Liver (tissue), 9 donors: ENCODE results near the gene PACRGL. TPM values are rescaled to one million over a fixed set of nuclear protein-coding genes. Genes with fewer than 3 reads are reported as not detected.

ENCODE experiments used
- DNase-seq: peaks from one replicate; pipeline ENCODE4 v3.0.0-alpha.2; 2017; ENCODE audit warnings: low spot score
- H3K27ac ChIP-seq, 2 donors: one replicate each; pipeline ENCODE4 v1.7.0; 2013; ENCODE audit warnings: inconsistent platforms in 2 of 2, low read length in 2 of 2, control low read depth in 1 of 2, low read depth in 1 of 2, mild to moderate bottlenecking in 1 of 2
- H3K27me3 ChIP-seq, 4 donors: one replicate each; pipeline versions ENCODE4 v1.6.1 to v1.7.0; 2013; ENCODE audit warnings: low read length in 3 of 4, inconsistent platforms in 1 of 4, mild to moderate bottlenecking in 1 of 4, moderate library complexity in 1 of 4; ENCODE audit not compliant: control insufficient read depth in 4 of 4, insufficient read depth in 4 of 4
- H3K36me3 ChIP-seq, 4 donors: one replicate each; pipeline versions ENCODE4 v1.6.1 to v1.7.0; 2013; ENCODE audit warnings: low read length in 3 of 4, mild to moderate bottlenecking in 3 of 4, low read depth in 1 of 4, moderate library complexity in 1 of 4; ENCODE audit not compliant: control insufficient read depth in 4 of 4, insufficient read depth in 3 of 4
- H3K4me1 ChIP-seq, 4 donors: one replicate each; pipeline versions ENCODE4 v1.6.1 to v1.7.0; 2013; ENCODE audit warnings: low read length in 3 of 4, mild to moderate bottlenecking in 3 of 4, moderate library complexity in 1 of 4; ENCODE audit not compliant: control insufficient read depth in 4 of 4, insufficient read depth in 4 of 4
- H3K4me3 ChIP-seq, 3 donors: one replicate each; pipeline versions ENCODE4 v1.6.1 to v1.7.0; 2013; ENCODE audit warnings: low read length in 3 of 3, control low read depth in 1 of 3, low read depth in 1 of 3, mild to moderate bottlenecking in 1 of 3
- H3K9ac ChIP-seq, 2 donors: one replicate each; pipeline ENCODE4 v1.7.0; 2013; ENCODE audit warnings: low read length in 2 of 2, mild to moderate bottlenecking in 2 of 2, moderate library complexity in 2 of 2, control low read depth in 1 of 2, low read depth in 1 of 2
- H3K9me3 ChIP-seq, 4 donors: one replicate each; pipeline versions ENCODE4 v1.6.1 to v1.7.0; 2013; ENCODE audit warnings: low read length in 3 of 4; ENCODE audit not compliant: control insufficient read depth in 4 of 4
- EGR1 ChIP-seq, 2 donors: IDR thresholded peaks; 2 replicates each; pipeline ENCODE4 v1.6.1; 2016 to 2018; ENCODE audit warnings: antibody characterized with exemption in 2 of 2, low read depth in 2 of 2
- FOXA1 ChIP-seq: IDR thresholded peaks from 2 replicates; pipeline ENCODE4 v1.6.1; 2016; ENCODE audit warnings: antibody characterized with exemption
- FOXA2 ChIP-seq: IDR thresholded peaks from 2 replicates; pipeline ENCODE4 v1.6.1; 2016; ENCODE audit warnings: antibody characterized with exemption
- GABPA ChIP-seq, 2 donors: IDR thresholded peaks in 1 of 2; conservative IDR thresholded peaks in 1 of 2; 2 replicates each; pipeline ENCODE4 v1.6.1; 2016; ENCODE audit warnings: antibody characterized with exemption in 2 of 2, mild to moderate bottlenecking in 1 of 2, moderate library complexity in 1 of 2
- HNF4A ChIP-seq, 2 donors: conservative IDR thresholded peaks; 2 replicates each; pipeline ENCODE4 v1.6.1; 2016; ENCODE audit warnings: antibody characterized with exemption in 2 of 2, mild to moderate bottlenecking in 2 of 2
- HNF4G ChIP-seq: IDR thresholded peaks from 2 replicates; pipeline ENCODE4 v1.6.1; 2016; ENCODE audit warnings: antibody characterized with exemption
- JUND ChIP-seq, 2 donors: IDR thresholded peaks; 2 replicates each; pipeline ENCODE4 v1.6.1; 2016; ENCODE audit warnings: antibody characterized with exemption in 2 of 2
- MAX ChIP-seq: IDR thresholded peaks from 2 replicates; pipeline ENCODE4 v1.6.1; 2016; ENCODE audit warnings: antibody characterized with exemption
- NR2F2 ChIP-seq: IDR thresholded peaks from 2 replicates; pipeline ENCODE4 v1.6.1; 2016; ENCODE audit warnings: antibody characterized with exemption
- RXRA ChIP-seq, 2 donors: IDR thresholded peaks; 2 replicates each; pipeline ENCODE4 v1.6.1; 2017 to 2018; ENCODE audit warnings: antibody characterized with exemption in 2 of 2, mild to moderate bottlenecking in 1 of 2
- TAF1 ChIP-seq: conservative IDR thresholded peaks from 2 replicates; pipeline ENCODE4 v1.6.1; 2016; ENCODE audit warnings: antibody characterized with exemption, mild to moderate bottlenecking
- YY1 ChIP-seq: IDR thresholded peaks from 2 replicates; pipeline ENCODE4 v1.6.1; 2016; ENCODE audit warnings: antibody characterized with exemption, mild to moderate bottlenecking
- WGBS: extraction: QIAGEN DNeasy Blood & Tissue Kit; methylation state at CpG from one replicate; pipeline ENCODE4 v1.1.7; 2013; 5-methylcytosine and 5-hydroxymethylcytosine counted together
- polyA plus RNA-seq, 2 donors: library from polyadenylated mRNA; stranded (reverse) in 1 of 2; unstranded in 1 of 2; fragments of 200-250 nt in 1 of 2; fragments of >200 nt in 1 of 2; fragmentation: Nextera tagmentation in 1 of 2; extraction: Ambion mirVana in 1 of 2; gene quantifications; one replicate each; pipeline versions ENCODE4 v1.2.1 to v1.2.3, GENCODE V29; 2013 to 2015
- total RNA-seq, 2 donors: library from RNA; depleted of rRNA; stranded (reverse); fragments of >200 nt; gene quantifications; one replicate each; pipeline ENCODE4 v1.2.3, GENCODE V29; 2014
- TF ChIP-seq, protein P1 (sequence below): IDR thresholded peaks from 2 replicates; pipeline ENCODE4 v1.6.1; 2016; ENCODE audit warnings: antibody characterized with exemption
- TF ChIP-seq, protein P2 (sequence below): IDR thresholded peaks from 2 replicates; pipeline ENCODE4 v1.6.1; 2016; ENCODE audit warnings: antibody characterized with exemption
- donor health status: healthy.
- donor health status: healthy.
- donor health status: healthy.
- donor health status: healthy.
- donor health status: healthy.

PACRGL gene
- total and polyA plus RNA-seq, 4 donors, result 2.6 to 7.2 (median 4.9) TPM

DNA sequence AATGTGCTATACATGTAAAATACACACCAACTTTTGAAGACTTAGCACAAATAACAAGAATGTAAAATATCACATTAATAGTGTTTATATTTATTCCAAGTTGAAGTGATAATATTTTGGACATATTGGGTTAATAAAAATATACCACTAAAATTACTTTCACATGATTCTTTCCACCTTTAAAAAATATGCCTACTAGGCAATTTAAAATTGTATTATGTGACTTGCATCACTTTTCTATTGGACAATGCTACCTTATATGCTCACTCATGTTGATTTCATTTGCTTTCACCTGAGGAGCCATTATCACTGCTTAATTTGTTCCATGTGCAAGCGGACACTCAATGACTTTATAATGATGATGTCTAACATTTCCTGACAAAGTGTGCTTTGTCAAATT is 3.4 kb upstream of the PACRGL start (continued):
- TF ChIP-seq JUND (IDR thresholded peaks at IDR 0.05), result no peak
- TF ChIP-seq, protein P1, sequence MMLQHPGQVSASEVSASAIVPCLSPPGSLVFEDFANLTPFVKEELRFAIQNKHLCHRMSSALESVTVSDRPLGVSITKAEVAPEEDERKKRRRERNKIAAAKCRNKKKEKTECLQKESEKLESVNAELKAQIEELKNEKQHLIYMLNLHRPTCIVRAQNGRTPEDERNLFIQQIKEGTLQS, result no peak
- TF ChIP-seq FOXA1, result no peak
- TF ChIP-seq HNF4A (conservative IDR thresholded peaks at IDR 0.05), result no peak
- no peak for TF ChIP-seq YY1
- no peak for TF ChIP-seq HNF4G
- TF ChIP-seq RXRA (IDR thresholded peaks at IDR 0.05), result no peak
- TF ChIP-seq TAF1, result no peak
- TF ChIP-seq EGR1 (IDR thresholded peaks at IDR 0.05; ENCODE audit: low read depth in 2 of 2), result no peak

GRCh38 chr4:20698382-20698781 is 1.9 kb upstream of the PACRGL start:
- no peak overlapping the region for H3K4me3 ChIP-seq
- H3K27ac ChIP-seq, result no peak overlapping the region
- no peak for TF ChIP-seq MAX
- no peak for TF ChIP-seq NR2F2
- TF ChIP-seq FOXA2, result no peak
- no peak for TF ChIP-seq YY1
- TF ChIP-seq, protein P2, sequence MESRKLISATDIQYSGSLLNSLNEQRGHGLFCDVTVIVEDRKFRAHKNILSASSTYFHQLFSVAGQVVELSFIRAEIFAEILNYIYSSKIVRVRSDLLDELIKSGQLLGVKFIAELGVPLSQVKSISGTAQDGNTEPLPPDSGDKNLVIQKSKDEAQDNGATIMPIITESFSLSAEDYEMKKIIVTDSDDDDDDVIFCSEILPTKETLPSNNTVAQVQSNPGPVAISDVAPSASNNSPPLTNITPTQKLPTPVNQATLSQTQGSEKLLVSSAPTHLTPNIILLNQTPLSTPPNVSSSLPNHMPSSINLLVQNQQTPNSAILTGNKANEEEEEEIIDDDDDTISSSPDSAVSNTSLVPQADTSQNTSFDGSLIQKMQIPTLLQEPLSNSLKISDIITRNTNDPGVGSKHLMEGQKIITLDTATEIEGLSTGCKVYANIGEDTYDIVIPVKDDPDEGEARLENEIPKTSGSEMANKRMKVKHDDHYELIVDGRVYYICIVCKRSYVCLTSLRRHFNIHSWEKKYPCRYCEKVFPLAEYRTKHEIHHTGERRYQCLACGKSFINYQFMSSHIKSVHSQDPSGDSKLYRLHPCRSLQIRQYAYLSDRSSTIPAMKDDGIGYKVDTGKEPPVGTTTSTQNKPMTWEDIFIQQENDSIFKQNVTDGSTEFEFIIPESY, result no peak
- TF ChIP-seq GABPA (IDR thresholded peaks at IDR 0.05 in 1 of 2, conservative IDR thresholded peaks at IDR 0.05 in 1 of 2), result no peak
- TF ChIP-seq, protein P1, result no peak
- TF ChIP-seq FOXA1, result no peak
- TF ChIP-seq RXRA (IDR thresholded peaks at IDR 0.05), result no peak
- TF ChIP-seq TAF1, result no peak
- TF ChIP-seq HNF4G, result no peak
- peaks cover 2 to 17% (median 14%) of the 10 kb centered on the region in 4 donors for H3K4me1 ChIP-seq
- H3K9ac ChIP-seq, result no peak overlapping the region
- no peaks in the 10 kb centered on the region for H3K36me3 ChIP-seq
- no peaks in the 10 kb centered on the region for H3K9me3 ChIP-seq
- DNase-seq, result no peak
- peaks cover 0 to 3% (median 1%) of the 10 kb centered on the region in 4 donors for H3K27me3 ChIP-seq
- 91% methylated on average over 4 of the region's 4 CpGs for WGBS

DNA sequence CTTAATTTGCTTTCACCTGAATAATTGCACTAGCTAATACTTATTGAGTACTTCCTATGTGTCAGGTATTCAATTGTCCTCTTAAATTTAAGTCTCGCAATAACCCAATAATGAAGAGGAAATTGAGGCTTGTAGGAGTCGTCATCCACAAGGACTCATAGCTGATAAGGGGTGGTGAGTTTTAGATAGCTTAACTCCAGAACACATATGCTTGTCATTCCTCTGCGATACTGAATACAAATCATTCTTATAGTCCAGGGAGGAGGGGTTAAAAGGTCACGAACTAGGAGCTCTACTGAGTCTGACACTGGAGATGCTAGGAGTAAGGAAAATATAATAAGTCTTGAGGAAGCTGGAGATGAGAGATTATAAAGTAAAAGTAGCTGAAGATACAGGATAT is 1.4 kb upstream of the PACRGL start:
- H3K4me1 ChIP-seq, result peaks cover 2 to 17% (median 14%) of the 10 kb centered on the region in 4 donors
- H3K4me3 ChIP-seq, result no peak overlapping the region
- no peak for DNase-seq
- no peak overlapping the region for H3K27ac ChIP-seq
- no peaks in the 10 kb centered on the region for H3K9me3 ChIP-seq
- no peak overlapping the region for H3K9ac ChIP-seq
- H3K36me3 ChIP-seq, result no peaks in the 10 kb centered on the region
- TF ChIP-seq MAX (no peak), EGR1 (IDR thresholded peaks at IDR 0.05; ENCODE audit: low read depth in 2 of 2) (no peak), TAF1 (no peak), FOXA2 (no peak)
- 64% methylated on average over 4 of the region's 4 CpGs for WGBS
- peaks cover 0 to 3% (median 1%) of the 10 kb centered on the region in 4 donors for H3K27me3 ChIP-seq
